Measurements from ENCODE around the gene CDCP2. TPM values are rescaled to one million over a fixed set of nuclear protein-coding genes. Genes with fewer than 3 reads are reported as not detected.

Gene CDCP2
- not detected for total RNA-seq

- Histone ChIP-seq H3K9me3 (no peaks in the 10 kb centered on the region), H3K27me3 (no peaks in the 10 kb centered on the region), H3K4me3 (no peak within 1 kb of the TSS), H3K27ac (peak within 1 kb of the TSS in 3 of 4 donors; percentile 9 to 70 (median 65)), H3K36me3 (replicated peaks in 1 of 2; ENCODE audit: insufficient read depth in 1 of 2, low read depth in 2 of 2) (no peaks in the 10 kb centered on the region), H3K4me1 (peaks cover 11% of the 10 kb centered on the region)
- 92 to 94% methylated on average over 5 of the region's 5 CpGs for WGBS, 2 donors
- ATAC-seq (no peak), DNase-seq (no peak)
- TF ChIP-seq POLR2A (IDR thresholded peaks at IDR 0.05) (no peak), CTCF (IDR thresholded peaks at IDR 0.05) (no peak)
- intact Hi-C loops (cut with DNase I), result no loop called here
Observed at GRCh38 chr1:54152696-54153095, at the start of gene CDCP2. TSS of gene CDCP2 (minus strand) at chr1:54153000. CDS start at chr1:54152922, 78 bp downstream.

GRCh38 chr1:54200519-54200997 is 47.8 kb upstream of the CDCP2 start:
- Histone ChIP-seq H3K4me3 (peak overlapping the region; percentile 95 to 99), H3K4me1 (peaks cover 30% of the 10 kb centered on the region), H3K36me3 (replicated peaks in 1 of 2; ENCODE audit: insufficient read depth in 1 of 2, low read depth in 2 of 2) (peaks cover 0 to 6% of the 10 kb centered on the region in 2 donors), H3K27ac (peak overlapping the region; percentile 65 to 86 (median 84)), H3K9me3 (no peaks in the 10 kb centered on the region), H3K27me3 (no peaks in the 10 kb centered on the region)
- intact Hi-C loops (cut with DNase I), result loop anchor here (10.0 kb wide), 1 partner anchor 136 kb away; no protein-coding TSS in a partner anchor
- no peak for ATAC-seq
- 0 to 1% methylated on average over 6 to 15 of the region's 15 CpGs for whole genome bisulfite sequencing, 2 donors
- no peak for DNase-seq
- TF ChIP-seq POLR2A (IDR thresholded peaks at IDR 0.05), result no peak
- no peak for TF ChIP-seq CTCF (IDR thresholded peaks at IDR 0.05)

- intact Hi-C loops (cut with DNase I), result loop anchor here (10.0 kb wide), 1 partner anchor 135 kb away; no protein-coding TSS in a partner anchor
- Histone ChIP-seq H3K4me3 (peak within 1 kb of the TSS; percentile 95 to 99), H3K9me3 (no peaks in the 10 kb centered on the region), H3K36me3 (replicated peaks in 1 of 2; ENCODE audit: insufficient read depth in 1 of 2, low read depth in 2 of 2) (peaks cover 0 to 8% of the 10 kb centered on the region in 2 donors), H3K27ac (peak within 1 kb of the TSS; percentile 65 to 86 (median 84)), H3K4me1 (peaks cover 30% of the 10 kb centered on the region), H3K27me3 (no peaks in the 10 kb centered on the region)
- TF ChIP-seq CTCF (IDR thresholded peaks at IDR 0.05) (peak in 1 of 7 experiments; percentile 7), POLR2A (IDR thresholded peaks at IDR 0.05) (peak in 2 of 3 donors; percentile 73 to 74)
- peak; percentile 93 to 97 (median 94) for DNase-seq
- WGBS, 2 donors, result 0% methylated on average over 10 to 51 of the region's 51 CpGs
- peak; percentile 99 for ATAC-seq
Observed at GRCh38 chr1:54199765-54200518, 47.1 kb upstream of the CDCP2 start, which contains the start of the genes CYB5RL and MRPL37. TSS of gene CYB5RL (minus strand) at chr1:54200030. CDS start at chr1:54195616, 4,414 bp downstream. TSS of gene MRPL37 (plus strand) at chr1:54200167. CDS start at chr1:54200244, 77 bp downstream.

- H3K27me3 ChIP-seq, result no peaks in the 10 kb centered on the region
- 4% methylated on average over 15 to 17 of the region's 17 CpGs for WGBS, 2 donors
- H3K4me3 ChIP-seq, result peak overlapping the region; percentile 95 to 99
- H3K27ac ChIP-seq, result peak overlapping the region in 3 of 4 donors; percentile 83 to 86 (median 84)
- ATAC-seq (no peak), DNase-seq (no peak)
- TF ChIP-seq CTCF (IDR thresholded peaks at IDR 0.05) (no peak), POLR2A (IDR thresholded peaks at IDR 0.05) (no peak)
- peaks cover 30% of the 10 kb centered on the region for H3K4me1 ChIP-seq
- H3K9me3 ChIP-seq, result no peaks in the 10 kb centered on the region
- peaks cover 0 to 9% of the 10 kb centered on the region in 2 donors for H3K36me3 ChIP-seq (replicated peaks in 1 of 2; ENCODE audit: insufficient read depth in 1 of 2, low read depth in 2 of 2)
- intact Hi-C loops (cut with DNase I), result no loop called here
Observed at GRCh38 chr1:54199151-54199764, 46.5 kb upstream of the CDCP2 start.

Measured in body of pancreas (tissue), 4 donors.